HUES48 (cell line): ENCODE data around the gene WDR93.
"Not testable (repeated sequence)": the region's sequence is repeated elsewhere in the genome, so short reads cannot be mapped to it uniquely, and the experiment has no call there.

Experiments used
- H3K27ac ChIP-seq: one replicate; pipeline ENCODE4 v1.7.0; 2013; ENCODE audit warnings: low read depth, low read length, inconsistent platforms
- H3K27me3 ChIP-seq: 2 replicates; pipeline ENCODE4 v1.6.1; 2013; ENCODE audit warnings: mild to moderate bottlenecking, low read length; ENCODE audit not compliant: control insufficient read depth, insufficient read depth
- H3K36me3 ChIP-seq: 2 replicates; pipeline ENCODE4 v1.6.1; 2013; ENCODE audit warnings: low read length; ENCODE audit not compliant: control insufficient read depth, insufficient read depth
- H3K4me1 ChIP-seq: 2 replicates; pipeline ENCODE4 v1.6.1; 2013; ENCODE audit warnings: mild to moderate bottlenecking, low read length; ENCODE audit not compliant: control insufficient read depth, insufficient read depth
- H3K4me3 ChIP-seq: 2 replicates; pipeline ENCODE4 v1.5.1; 2013; ENCODE audit warnings: mild to moderate bottlenecking, low read depth, low read length
- H3K9ac ChIP-seq: 2 replicates; pipeline ENCODE4 v1.6.1; 2013; ENCODE audit warnings: mild to moderate bottlenecking, low read depth, low read length, moderate library complexity
- H3K9me3 ChIP-seq: 2 replicates; pipeline ENCODE4 v1.6.1; 2013; ENCODE audit warnings: low read length; ENCODE audit not compliant: control insufficient read depth, insufficient read depth

The WDR93 gene

DNA sequence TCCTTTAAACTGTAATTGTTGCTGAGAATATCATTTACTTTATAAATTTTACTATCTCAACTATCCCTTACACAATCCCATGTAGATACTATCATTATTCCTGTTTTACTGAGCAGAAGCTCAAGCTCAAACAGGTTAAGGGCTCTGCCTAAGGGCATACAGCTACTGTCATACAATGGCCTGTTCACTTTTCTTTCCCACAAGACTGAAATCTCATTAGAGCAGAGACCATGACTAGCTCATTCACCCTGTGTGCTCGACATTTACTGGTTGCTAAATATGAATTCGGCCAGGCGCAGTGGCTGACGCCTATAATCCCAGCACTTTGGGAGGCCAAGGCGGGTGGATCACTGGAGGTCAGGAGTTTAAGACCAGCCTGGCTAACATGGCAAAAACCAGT lies 83.9 kb downstream of the WDR93 start:
- Histone ChIP-seq H3K27me3 (peaks cover 34% of the 10 kb centered on the region), H3K36me3 (no peaks in the 10 kb centered on the region), H3K9ac (no peak overlapping the region), H3K4me1 (no peaks in the 10 kb centered on the region), H3K27ac (no peak overlapping the region), H3K4me3 (no peak overlapping the region), H3K9me3 (no peaks in the 10 kb centered on the region)

DNA sequence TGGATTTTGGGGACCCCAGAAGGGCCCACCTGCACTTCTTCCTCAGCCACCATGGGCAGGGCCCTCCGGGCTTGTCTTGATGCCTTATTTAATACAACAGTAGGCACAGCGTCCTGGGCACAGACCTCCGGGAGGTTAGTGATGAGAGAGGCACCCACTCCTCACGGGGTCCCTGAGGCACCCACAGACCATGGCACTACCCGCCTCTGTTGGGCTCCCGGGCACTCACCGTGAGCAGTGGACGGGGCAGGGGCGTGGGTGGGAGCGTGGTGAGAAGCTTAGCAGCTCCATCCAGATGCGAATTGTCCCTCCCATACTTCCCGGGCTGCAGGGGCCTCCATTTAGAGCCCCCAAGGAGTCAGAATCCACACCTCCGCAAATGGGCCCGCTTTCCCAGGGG lies 85.2 kb downstream of the WDR93 start:
- Histone ChIP-seq H3K36me3 (no peaks in the 10 kb centered on the region), H3K27me3 (peaks cover 37% of the 10 kb centered on the region), H3K4me1 (no peaks in the 10 kb centered on the region), H3K9ac (no peak overlapping the region), H3K9me3 (no peaks in the 10 kb centered on the region), H3K27ac (no peak overlapping the region), H3K4me3 (no peak overlapping the region)

DNA sequence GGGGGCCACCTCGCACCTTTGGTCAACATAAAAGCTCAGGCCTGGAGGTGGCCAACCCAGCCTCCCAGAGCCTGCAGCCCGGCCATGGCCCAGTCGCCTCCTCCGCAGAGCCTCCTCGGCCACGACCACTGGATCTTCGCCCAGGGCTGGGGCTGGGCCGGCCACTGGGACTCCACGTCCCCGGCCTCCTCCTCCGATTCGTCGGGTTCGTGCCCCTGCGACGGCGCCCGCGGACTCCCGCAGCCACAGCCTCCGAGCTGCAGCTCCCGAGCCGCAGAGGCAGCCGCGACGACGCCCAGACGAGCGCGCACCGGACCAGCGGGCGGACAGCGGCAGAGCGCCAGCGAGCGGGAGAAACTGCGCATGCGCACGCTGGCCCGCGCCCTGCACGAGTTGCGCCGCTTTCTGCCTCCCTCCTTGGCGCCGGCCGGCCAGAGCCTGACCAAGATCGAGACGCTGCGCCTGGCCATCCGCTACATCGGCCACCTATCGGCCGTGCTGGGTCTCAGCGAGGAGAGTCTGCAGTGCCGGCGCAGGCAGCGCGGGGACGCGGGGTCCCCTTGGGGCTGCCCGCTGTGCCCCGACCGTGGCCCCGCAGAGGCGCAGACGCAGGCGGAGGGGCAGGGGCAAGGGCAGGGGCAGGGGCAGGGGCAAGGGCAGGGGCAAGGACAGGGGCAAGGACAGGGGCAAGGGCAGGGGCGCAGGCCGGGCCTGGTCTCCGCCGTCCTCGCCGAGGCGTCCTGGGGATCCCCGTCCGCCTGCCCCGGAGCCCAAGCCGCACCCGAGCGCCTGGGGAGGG lies 85.9 kb downstream of the WDR93 start, which contains the start of gene MESP2:
TSS of gene MESP2 (plus strand) at position 59 of the 799 bp plus-strand sequence. CDS start at position 85, 26 bp downstream.
- no peak within 1 kb of the TSS for H3K27ac ChIP-seq
- no peaks in the 10 kb centered on the region for H3K9me3 ChIP-seq
- H3K9ac ChIP-seq, result no peak within 1 kb of the TSS
- peaks cover 38% of the 10 kb centered on the region for H3K27me3 ChIP-seq
- H3K36me3 ChIP-seq, result no peaks in the 10 kb centered on the region
- peak within 1 kb of the TSS; percentile 48; the same call in 1 of the 2 replicates for H3K4me3 ChIP-seq
- no peaks in the 10 kb centered on the region for H3K4me1 ChIP-seq

DNA sequence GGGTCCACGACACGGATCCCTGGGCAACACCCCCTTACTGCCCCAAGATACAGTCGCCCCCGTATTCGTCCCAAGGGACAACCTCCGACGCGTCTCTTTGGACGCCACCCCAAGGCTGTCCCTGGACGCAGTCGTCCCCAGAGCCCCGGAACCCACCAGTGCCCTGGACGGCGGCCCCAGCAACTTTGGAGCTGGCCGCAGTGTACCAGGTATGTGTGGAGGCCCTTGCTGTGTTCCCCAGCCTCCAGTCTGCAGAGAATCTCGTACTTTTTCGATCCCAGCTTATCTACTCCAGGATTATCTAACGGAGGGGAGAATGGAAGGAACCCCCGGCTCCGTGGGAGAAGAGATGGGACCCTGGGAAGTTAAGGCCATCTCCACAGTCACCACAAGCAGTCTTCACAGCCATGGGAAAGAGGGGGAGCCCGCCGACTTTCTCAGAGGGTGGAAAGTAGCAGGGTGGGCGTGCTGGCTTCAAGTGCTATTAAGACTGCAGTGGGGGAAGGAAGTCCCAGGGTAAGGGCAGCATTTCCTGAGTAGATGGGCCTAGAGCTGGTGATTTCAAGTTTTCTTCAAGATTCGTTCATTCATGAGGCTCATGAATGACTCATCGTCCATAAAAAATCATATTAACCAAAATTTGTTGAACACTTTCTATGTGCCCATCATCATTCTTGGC lies 86.6 kb downstream of the WDR93 start:
- Histone ChIP-seq H3K27ac (no peak overlapping the region), H3K27me3 (peaks cover 38% of the 10 kb centered on the region), H3K36me3 (no peaks in the 10 kb centered on the region), H3K9me3 (no peaks in the 10 kb centered on the region), H3K9ac (no peak overlapping the region), H3K4me1 (no peaks in the 10 kb centered on the region), H3K4me3 (peak overlapping the region; percentile 48; the same call in 1 of the 2 replicates)

DNA sequence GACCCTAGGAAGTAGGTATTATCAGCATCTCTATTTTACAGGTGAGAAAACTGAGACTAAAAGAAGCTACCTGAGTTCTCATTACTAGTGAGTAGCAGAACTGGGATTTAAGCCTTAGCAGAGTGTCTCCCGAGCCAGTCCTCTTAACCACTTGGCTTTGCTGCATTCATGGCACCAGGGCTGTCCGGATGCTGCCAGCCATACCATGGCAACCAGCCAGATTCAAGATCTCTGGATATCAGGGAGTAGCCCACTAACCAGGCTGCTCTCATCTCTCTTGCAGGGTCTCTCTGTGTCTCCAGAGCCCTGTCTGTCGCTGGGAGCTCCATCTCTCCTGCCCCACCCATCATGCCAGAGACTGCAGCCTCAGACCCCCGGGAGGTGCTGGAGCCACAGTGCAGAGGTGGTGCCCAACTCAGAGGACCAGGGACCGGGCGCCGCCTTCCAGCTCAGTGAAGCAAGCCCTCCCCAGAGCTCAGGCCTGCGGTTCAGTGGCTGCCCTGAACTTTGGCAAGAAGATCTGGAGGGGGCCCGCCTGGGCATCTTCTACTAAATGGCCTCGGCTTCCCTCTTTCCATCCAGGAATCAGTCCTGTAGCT lies 87.3 kb downstream of the WDR93 start:
- Histone ChIP-seq H3K9ac (no peak overlapping the region), H3K36me3 (no peaks in the 10 kb centered on the region), H3K9me3 (no peaks in the 10 kb centered on the region), H3K27me3 (peaks cover 38% of the 10 kb centered on the region), H3K4me1 (peaks cover under 1% of the 10 kb centered on the region; the same call in 1 of the 2 replicates), H3K27ac (no peak overlapping the region), H3K4me3 (no peak overlapping the region)

DNA sequence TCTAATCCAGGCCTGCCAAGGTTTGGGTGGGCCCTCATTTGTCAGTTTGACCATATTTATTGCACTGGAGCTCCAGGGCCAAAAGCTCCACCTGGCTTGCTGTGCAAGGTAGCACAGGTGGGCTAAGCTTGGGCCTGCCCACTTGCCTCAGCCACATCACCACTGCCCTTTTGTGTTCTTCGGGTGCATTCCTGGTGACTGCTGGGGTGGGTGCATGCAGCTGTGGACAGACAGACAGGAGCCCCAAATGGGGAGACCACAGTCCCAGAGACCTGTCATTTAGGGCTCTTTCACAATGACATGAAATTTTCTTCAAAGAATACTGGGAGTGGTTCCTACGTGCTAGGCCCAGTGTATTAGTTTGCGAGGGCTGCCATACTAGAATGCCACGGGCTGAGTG lies 88.2 kb downstream of the WDR93 start:
- H3K4me3 ChIP-seq, result no peak overlapping the region
- H3K36me3 ChIP-seq, result no peaks in the 10 kb centered on the region
- no peak overlapping the region for H3K27ac ChIP-seq
- H3K4me1 ChIP-seq, result peaks cover 10% of the 10 kb centered on the region
- H3K9ac ChIP-seq, result no peak overlapping the region
- H3K27me3 ChIP-seq, result peaks cover 38% of the 10 kb centered on the region
- H3K9me3 ChIP-seq, result no peaks in the 10 kb centered on the region

DNA sequence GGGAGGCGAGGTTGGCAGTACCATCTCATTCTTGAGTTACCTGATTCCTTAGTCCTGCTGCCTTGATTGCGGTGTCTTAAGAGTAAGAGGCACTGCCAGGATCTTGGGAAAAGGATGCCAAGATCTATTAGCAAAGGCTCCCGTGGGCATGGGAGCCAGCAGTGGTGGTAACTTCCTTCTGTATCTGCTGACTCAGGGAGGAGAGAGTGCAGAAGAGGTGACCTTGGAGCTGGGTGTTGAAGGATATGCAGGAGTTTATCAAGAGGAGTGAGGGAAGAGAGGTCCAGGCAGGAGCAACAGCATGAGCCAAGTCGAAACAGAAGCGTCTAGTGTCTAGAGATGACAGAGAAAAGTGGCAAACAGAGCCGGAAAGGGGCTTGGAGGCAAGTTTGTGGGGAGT lies 90.0 kb downstream of the WDR93 start:
- H3K27ac ChIP-seq, result no peak overlapping the region
- no peak overlapping the region for H3K4me3 ChIP-seq
- no peak overlapping the region for H3K9ac ChIP-seq
- no peaks in the 10 kb centered on the region for H3K36me3 ChIP-seq
- peaks cover 27% of the 10 kb centered on the region for H3K27me3 ChIP-seq
- no peaks in the 10 kb centered on the region for H3K9me3 ChIP-seq
- peaks cover 17% of the 10 kb centered on the region for H3K4me1 ChIP-seq

DNA sequence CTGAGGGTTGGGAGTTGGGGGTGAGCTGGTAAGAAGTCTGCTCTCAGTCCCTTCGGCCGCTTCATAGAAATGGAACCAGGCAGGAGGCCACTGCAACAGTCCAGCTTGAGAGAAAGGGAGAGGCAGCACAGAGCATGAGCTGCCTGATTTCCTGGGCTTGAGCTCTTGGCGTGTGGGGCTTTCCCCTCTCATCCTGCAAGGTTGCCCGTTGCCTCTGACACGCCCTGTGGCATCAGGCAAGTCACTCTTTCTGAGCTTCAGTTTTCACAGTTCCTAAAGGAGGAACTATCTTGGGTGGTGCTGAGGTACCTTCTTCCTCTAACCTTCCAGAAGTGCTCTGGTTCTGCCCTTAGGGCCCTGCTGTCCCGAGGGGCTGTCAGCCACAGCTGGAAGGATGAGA lies 90.4 kb downstream of the WDR93 start:
- H3K4me1 ChIP-seq, result peaks cover 17% of the 10 kb centered on the region

DNA sequence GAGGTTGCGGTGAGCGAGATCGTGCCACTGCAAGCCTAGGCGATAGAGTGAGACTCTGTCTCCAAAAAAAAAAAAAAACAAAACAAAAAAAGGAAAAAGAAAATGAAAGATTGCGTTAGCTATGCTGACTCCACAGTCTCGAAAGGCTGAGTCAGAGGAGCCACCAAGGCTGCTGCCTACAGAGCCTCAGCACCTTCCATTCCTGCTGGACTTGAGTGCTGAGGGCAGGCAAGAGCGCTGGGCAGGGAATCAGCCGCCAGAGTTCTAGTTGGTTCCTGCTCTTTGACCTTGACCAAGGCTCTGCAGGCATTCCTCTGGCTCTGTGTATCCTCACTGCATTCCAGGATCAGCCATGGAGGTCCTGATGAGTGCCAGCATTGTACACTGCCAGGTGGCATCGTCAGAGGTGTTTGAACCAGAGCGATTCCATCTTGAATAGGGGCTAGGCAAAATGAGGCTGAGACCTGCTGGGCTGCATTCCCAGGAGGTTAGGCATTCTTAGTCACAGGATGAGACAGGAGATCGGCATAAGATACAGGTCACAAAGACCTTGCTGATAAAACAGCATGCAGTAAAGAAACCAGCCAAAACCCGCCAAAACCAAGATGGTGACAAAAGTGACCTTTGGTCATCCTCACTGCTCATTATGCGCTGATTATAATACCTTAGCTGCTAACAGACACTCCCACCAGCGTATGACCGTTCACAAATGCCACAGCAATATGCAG lies 91.4 kb downstream of the WDR93 start:
- Histone ChIP-seq H3K9me3 (no peaks in the 10 kb centered on the region), H3K9ac (no peak overlapping the region), H3K36me3 (no peaks in the 10 kb centered on the region), H3K27me3 (peaks cover 14% of the 10 kb centered on the region), H3K27ac (no peak overlapping the region), H3K4me1 (peaks cover 17% of the 10 kb centered on the region), H3K4me3 (no peak overlapping the region)

More for the DNA sequence above, 90.4 kb downstream of the WDR93 start:
- H3K9me3 ChIP-seq, result no peaks in the 10 kb centered on the region
- H3K27ac ChIP-seq, result no peak overlapping the region
- no peak overlapping the region for H3K4me3 ChIP-seq
- no peak overlapping the region for H3K9ac ChIP-seq
- no peaks in the 10 kb centered on the region for H3K36me3 ChIP-seq
- H3K27me3 ChIP-seq, result peaks cover 23% of the 10 kb centered on the region

DNA sequence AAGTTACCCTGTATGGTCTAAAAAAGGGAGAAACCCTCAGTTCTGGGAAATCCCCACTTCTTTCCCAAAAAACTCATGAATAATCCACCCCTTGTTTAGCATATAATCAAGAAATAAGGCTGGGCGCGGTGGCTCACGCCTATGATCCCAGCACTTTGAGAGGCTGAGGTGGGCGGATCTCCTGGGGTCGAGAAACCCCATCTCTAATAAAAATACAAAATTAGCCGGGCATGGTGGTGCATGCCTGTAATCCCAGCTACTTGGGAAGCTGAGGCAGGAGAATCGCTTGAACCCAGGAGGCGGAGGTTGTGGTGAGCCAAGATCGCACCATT lies 92.0 kb downstream of the WDR93 start:
- H3K9ac ChIP-seq, H3K4me3 ChIP-seq: not testable (repeated sequence)

More for the DNA sequence above, 92.0 kb downstream of the WDR93 start:
- peaks cover 17% of the 10 kb centered on the region for H3K4me1 ChIP-seq
- not testable (repeated sequence) for H3K36me3 ChIP-seq, H3K27me3 ChIP-seq, H3K9me3 ChIP-seq, H3K27ac ChIP-seq
